Activated B cell treated with CpG ODN at 0.5 μM for 24 hours (primary cell): ENCODE measurements around the gene PMPCA. TPM values are rescaled to one million over a fixed set of nuclear protein-coding genes. Genes with fewer than 3 reads are reported as not detected.

Source experiments
- ATAC-seq: fragments of 200-7000 bp; cut with Tn5 transposase; one replicate; pipeline ENCODE4 v1.10.0; 2021; ENCODE audit warnings: low read depth, mild to moderate bottlenecking, moderate library complexity
- CTCF ChIA-PET: fragments of 350-600 bp; sonication (Branson Sonifier 250); formaldehyde crosslinking; loops from one replicate; lab custom pipeline; 2021; ENCODE audit warnings: antibody characterized with exemption; lab: Charles Lee
- POLR2A ChIA-PET: fragments of 350-600 bp; sonication (Branson Sonifier 250); formaldehyde crosslinking; loops from one replicate; lab custom pipeline; 2021; ENCODE audit warnings: antibody characterized with exemption; lab: Charles Lee
- DNase-seq: peaks from one replicate; pipeline ENCODE4 v3.0.0; 2022
- H3K27ac Mint-ChIP-seq: one replicate; pipeline ENCODE4 v1.8.0; 2020; ENCODE audit warnings: mixed read lengths
- H3K27me3 Mint-ChIP-seq: one replicate; pipeline ENCODE4 v1.8.0; 2021; ENCODE audit warnings: mixed read lengths
- H3K36me3 Mint-ChIP-seq: one replicate; pipeline ENCODE4 v1.8.0; 2021; ENCODE audit warnings: low read depth, mixed read lengths
- H3K4me1 Mint-ChIP-seq: one replicate; pipeline ENCODE4 v1.8.0; 2021; ENCODE audit warnings: mixed read lengths
- H3K4me3 Mint-ChIP-seq: one replicate; pipeline ENCODE4 v1.8.0; 2020; ENCODE audit warnings: mild to moderate bottlenecking, mixed read lengths
- H3K9me3 Mint-ChIP-seq: one replicate; pipeline ENCODE4 v1.8.0; 2020; ENCODE audit warnings: mixed read lengths
- intact Hi-C: fragments of 100-400 bp; cut with micrococcal nuclease; formaldehyde crosslinking; loops from one replicate; pipeline ENCODE4 v1.15.1; 2024
- total RNA-seq: library from RNA; stranded (reverse); gene quantifications from 2 replicates; pipeline ENCODE4 v1.2.3, GENCODE V29; 2022
- TF ChIP-seq, protein P1 (sequence below): fragments of 200-600 bp; IDR thresholded peaks from one replicate; pipeline ENCODE4 v1.8.0; 2022; ENCODE audit warnings: antibody characterized with exemption, mild to moderate bottlenecking

Gene PMPCA
- total RNA-seq, 1 donor from 2014 or later, result 75.3 TPM

DNA sequence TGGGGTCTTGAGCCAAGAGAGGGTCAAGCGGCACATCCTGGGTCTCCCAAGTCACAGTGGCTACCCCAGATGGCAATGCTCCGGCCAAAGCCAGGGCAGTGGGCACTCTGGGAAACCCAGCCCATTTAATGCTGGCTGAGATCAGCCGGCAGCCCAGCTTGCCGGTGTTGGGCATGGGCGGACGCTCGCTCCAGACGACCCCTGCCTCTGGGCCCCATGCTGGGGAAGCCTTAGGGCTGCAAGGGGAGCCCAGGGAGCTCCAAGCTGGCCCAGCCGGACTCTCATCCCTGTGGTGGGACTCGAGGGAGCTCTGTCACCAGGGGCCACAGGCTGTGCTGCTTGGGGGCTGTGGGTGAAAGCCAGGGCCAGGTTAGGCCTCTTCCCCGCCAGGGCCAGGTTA lies 31.1 kb upstream of the PMPCA start:
- Mint-ChIP-seq H3K9me3 (no peaks in the 10 kb centered on the region), H3K4me3 (no peak overlapping the region), H3K4me1 (no peaks in the 10 kb centered on the region), H3K36me3 (peaks cover 38% of the 10 kb centered on the region), H3K27ac (no peak overlapping the region), H3K27me3 (no peaks in the 10 kb centered on the region)
- intact Hi-C loops, result no loop called here
- no peak for ATAC-seq
- DNase-seq, result no peak
- ChIA-PET CTCF (no interaction called here), POLR2A (no interaction called here)
- TF ChIP-seq, protein P1, sequence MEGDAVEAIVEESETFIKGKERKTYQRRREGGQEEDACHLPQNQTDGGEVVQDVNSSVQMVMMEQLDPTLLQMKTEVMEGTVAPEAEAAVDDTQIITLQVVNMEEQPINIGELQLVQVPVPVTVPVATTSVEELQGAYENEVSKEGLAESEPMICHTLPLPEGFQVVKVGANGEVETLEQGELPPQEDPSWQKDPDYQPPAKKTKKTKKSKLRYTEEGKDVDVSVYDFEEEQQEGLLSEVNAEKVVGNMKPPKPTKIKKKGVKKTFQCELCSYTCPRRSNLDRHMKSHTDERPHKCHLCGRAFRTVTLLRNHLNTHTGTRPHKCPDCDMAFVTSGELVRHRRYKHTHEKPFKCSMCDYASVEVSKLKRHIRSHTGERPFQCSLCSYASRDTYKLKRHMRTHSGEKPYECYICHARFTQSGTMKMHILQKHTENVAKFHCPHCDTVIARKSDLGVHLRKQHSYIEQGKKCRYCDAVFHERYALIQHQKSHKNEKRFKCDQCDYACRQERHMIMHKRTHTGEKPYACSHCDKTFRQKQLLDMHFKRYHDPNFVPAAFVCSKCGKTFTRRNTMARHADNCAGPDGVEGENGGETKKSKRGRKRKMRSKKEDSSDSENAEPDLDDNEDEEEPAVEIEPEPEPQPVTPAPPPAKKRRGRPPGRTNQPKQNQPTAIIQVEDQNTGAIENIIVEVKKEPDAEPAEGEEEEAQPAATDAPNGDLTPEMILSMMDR, result no peak

DNA sequence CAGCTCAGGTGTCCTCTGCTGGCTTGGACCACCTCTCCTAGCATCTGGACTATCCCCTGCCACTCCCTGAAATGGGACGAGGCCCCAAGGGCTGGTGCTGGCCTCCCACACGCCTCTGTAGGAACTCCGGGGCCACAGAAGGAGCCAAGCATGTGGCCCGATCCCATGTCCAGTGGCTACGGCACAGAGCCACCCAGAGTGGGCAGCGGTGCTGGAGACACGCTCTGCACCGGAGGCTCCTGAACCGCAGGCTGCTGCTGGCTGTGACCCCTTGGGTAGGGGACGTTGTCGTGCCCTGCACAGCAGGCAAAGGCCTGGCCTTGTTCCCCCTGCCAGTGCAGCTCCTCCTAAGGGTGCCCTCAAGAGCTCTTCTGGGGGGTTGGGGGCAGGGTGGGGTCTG lies 30.6 kb upstream of the PMPCA start:
- intact Hi-C loops, result no loop called here
- CTCF ChIA-PET, result no interaction called here
- Mint-ChIP-seq H3K9me3 (no peaks in the 10 kb centered on the region), H3K36me3 (peaks cover 42% of the 10 kb centered on the region), H3K27me3 (no peaks in the 10 kb centered on the region), H3K4me3 (no peak overlapping the region), H3K27ac (no peak overlapping the region), H3K4me1 (no peaks in the 10 kb centered on the region)
- TF ChIP-seq, protein P1, result no peak
- DNase-seq (no peak), ATAC-seq (no peak)
- POLR2A ChIA-PET, result no interaction called here

GRCh38 chr9:136380381-136380780 lies 30.1 kb upstream of the PMPCA start:
- ATAC-seq (no peak), DNase-seq (no peak)
- no peak overlapping the region for H3K4me3 Mint-ChIP-seq
- H3K9me3 Mint-ChIP-seq, result no peaks in the 10 kb centered on the region
- TF ChIP-seq, protein P1, result no peak
- H3K36me3 Mint-ChIP-seq, result peaks cover 46% of the 10 kb centered on the region
- ChIA-PET CTCF (interaction anchor here (1.1 kb wide), 1 partner anchor 9 kb away, joined by 3 read pairs; no protein-coding TSS in a partner anchor), POLR2A (no interaction called here)
- no peaks in the 10 kb centered on the region for H3K4me1 Mint-ChIP-seq
- intact Hi-C loops, result no loop called here
- no peaks in the 10 kb centered on the region for H3K27me3 Mint-ChIP-seq
- H3K27ac Mint-ChIP-seq, result no peak overlapping the region

DNA sequence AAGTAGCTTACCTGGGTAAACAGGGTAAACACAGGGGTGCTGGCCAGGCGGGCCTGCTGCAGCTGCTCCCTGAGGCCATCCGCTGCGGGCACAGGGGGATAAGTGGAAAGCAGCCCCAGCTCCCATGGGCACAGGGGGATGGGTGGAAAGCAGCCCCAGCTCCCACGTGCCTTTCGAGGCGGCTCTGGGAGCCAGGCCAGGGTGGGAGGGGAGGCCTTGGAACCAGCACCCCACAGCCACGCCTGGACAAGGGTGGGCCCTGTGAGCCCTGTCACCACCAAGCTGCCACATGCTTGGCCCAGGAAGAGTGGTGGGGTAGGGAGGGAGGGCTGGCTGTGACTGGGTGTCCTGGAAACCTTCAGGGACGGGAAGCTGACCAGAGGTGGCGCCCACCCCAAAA lies 29.1 kb upstream of the PMPCA start:
- ATAC-seq, result no peak
- Mint-ChIP-seq H3K4me1 (no peaks in the 10 kb centered on the region), H3K27me3 (no peaks in the 10 kb centered on the region), H3K4me3 (no peak overlapping the region), H3K27ac (no peak overlapping the region), H3K9me3 (no peaks in the 10 kb centered on the region), H3K36me3 (peaks cover 52% of the 10 kb centered on the region)
- TF ChIP-seq, protein P1, result no peak
- ChIA-PET POLR2A (interaction anchor here (0.5 to 1.2 kb wide), 2 partner anchors 17 to 18 kb away, joined by 3 to 5 read pairs; partner anchors contain the start of gene DNLZ), CTCF (interaction anchor here (0.6 to 1.1 kb wide), 2 partner anchors 8 to 125 kb away, joined by 3 read pairs; no protein-coding TSS in a partner anchor)
- intact Hi-C loops, result no loop called here
- no peak for DNase-seq

GRCh38 chr9:136381966-136382513 lies 28.4 kb upstream of the PMPCA start:
- no peak for ATAC-seq
- intact Hi-C loops, result no loop called here
- DNase-seq, result no peak
- peaks cover 56% of the 10 kb centered on the region for H3K36me3 Mint-ChIP-seq
- H3K27me3 Mint-ChIP-seq, result no peaks in the 10 kb centered on the region
- no peaks in the 10 kb centered on the region for H3K9me3 Mint-ChIP-seq
- H3K4me1 Mint-ChIP-seq, result no peaks in the 10 kb centered on the region
- POLR2A ChIA-PET, result interaction anchor here (1.1 to 1.2 kb wide), 2 partner anchors 19 to 28 kb away, joined by 3 to 5 read pairs; partner anchors contain the start of gene DNLZ
- H3K27ac Mint-ChIP-seq, result no peak overlapping the region
- CTCF ChIA-PET, result no interaction called here
- TF ChIP-seq, protein P1, result no peak
- no peak overlapping the region for H3K4me3 Mint-ChIP-seq
